ENCODE results near the gene SRGAP3. TPM values are rescaled to one million over a fixed set of nuclear protein-coding genes. Genes with fewer than 3 reads are reported as not detected.

Gene SRGAP3
- total and polyA plus RNA-seq, 10 of the 15 experiments (the other 5 are each of a cell fraction or from before 2014, with no cell fraction given): 0.32 to 1.7 (median 0.99) TPM

- TF ChIP-seq CUX1 (IDR thresholded peaks at IDR 0.05; ENCODE audit: insufficient replicate concordance, low read depth, low read length) (no peak), CREM (IDR thresholded peaks at IDR 0.05; ENCODE audit: low read depth) (no peak), KAT2A (conservative IDR thresholded peaks at IDR 0.05; ENCODE audit: control insufficient read depth, low read depth, low read length) (no peak), RAD51 (IDR thresholded peaks at IDR 0.05) (no peak), BCLAF1 (IDR thresholded peaks at IDR 0.05) (no peak), YBX1 (IDR thresholded peaks at IDR 0.05) (no peak), BCL3 (IDR thresholded peaks at IDR 0.05; ENCODE audit: borderline replicate concordance, insufficient read depth, low read depth, low read length, poor library complexity, severe bottlenecking) (no peak), IRF4 (IDR thresholded peaks at IDR 0.05; ENCODE audit: low read depth, low read length) (no peak), ETV6 (conservative IDR thresholded peaks at IDR 0.05 in 1 of 2, IDR thresholded peaks at IDR 0.05 in 1 of 2; ENCODE audit: borderline replicate concordance in 1 of 2, low read depth in 1 of 2) (no peak), CTCF (IDR thresholded peaks at IDR 0.05 in 2 of 3, conservative IDR thresholded peaks at IDR 0.05 in 1 of 3; ENCODE audit: control insufficient read depth in 2 of 3, extremely low read depth in 1 of 3, insufficient read depth in 1 of 3, low read depth in 3 of 3, low read length in 3 of 3) (no peak), MAX (IDR thresholded peaks at IDR 0.05; ENCODE audit: low read depth, low read length) (no peak)
Observed at GRCh38 chr3:9020426-9020825, 229.0 kb downstream of the SRGAP3 start (continued).
